Measurements from ENCODE around the gene CBARP. TPM values are rescaled to one million over a fixed set of nuclear protein-coding genes. Genes with fewer than 3 reads are reported as not detected.

CBARP gene
- total RNA-seq, 2 donors from 2014 or later: not detected

DNA sequence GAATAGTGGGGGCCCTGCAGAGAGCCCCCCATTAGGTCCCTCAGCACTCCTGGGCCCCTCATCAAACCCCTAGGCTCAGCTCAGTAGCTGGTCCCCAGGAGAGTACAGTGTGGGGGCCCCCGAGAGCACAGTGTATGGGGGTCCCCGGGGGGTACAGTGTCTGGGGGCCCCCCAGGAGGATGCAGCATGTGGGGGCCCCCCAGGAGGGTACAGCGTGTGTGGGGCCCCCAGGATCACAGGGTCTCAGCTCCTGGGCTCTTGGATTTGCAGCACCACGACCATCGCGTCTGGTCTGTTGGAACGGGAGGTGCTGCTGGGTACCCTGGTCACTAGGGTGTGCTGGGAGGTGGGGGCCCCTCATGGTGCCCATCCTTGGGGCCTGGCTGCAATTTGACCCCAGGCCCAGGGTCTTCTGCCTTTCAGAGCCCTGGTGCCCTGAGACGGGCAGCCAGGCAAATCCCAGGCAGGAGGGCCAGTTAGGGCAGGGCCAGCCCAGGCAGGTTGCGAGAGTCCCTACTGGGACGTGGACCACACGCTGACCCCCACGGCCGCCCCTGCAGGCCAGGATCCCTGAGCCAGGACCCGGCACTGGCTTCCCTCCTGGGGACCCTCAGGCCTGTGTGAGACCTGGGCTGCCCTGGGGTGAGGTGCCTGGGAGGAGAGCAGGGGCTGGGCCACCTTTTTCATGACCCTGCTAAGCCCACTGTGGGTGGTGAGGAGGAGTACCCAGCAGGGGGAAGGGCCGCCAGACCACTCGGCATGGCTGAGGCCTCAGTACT is 13.6 kb downstream of the CBARP start:
- DNase-seq (no peak), ATAC-seq (no peak)
- H3K27me3 Mint-ChIP-seq: no peaks in the 10 kb centered on the region
- H3K27ac Mint-ChIP-seq: no peak overlapping the region
- no peak overlapping the region for H3K4me3 Mint-ChIP-seq
- no peaks in the 10 kb centered on the region for H3K4me1 Mint-ChIP-seq
- no peaks in the 10 kb centered on the region for H3K36me3 Mint-ChIP-seq (ENCODE audit: low read depth)
- H3K9me3 ChIP-seq (ENCODE audit: control insufficient read depth, low read length, poor library complexity, severe bottlenecking): no peaks in the 10 kb centered on the region

- H3K4me3 Mint-ChIP-seq: no peak overlapping the region
These were observed 14.6 kb downstream of the CBARP start for GRCh38 chr19:1223018-1223855.

GRCh38 chr19:1222394-1222793 is 15.4 kb downstream of the CBARP start:
- ATAC-seq (no peak), DNase-seq (no peak)
- Mint-ChIP-seq H3K36me3 (ENCODE audit: low read depth) (no peaks in the 10 kb centered on the region), H3K27me3 (no peaks in the 10 kb centered on the region), H3K4me1 (no peaks in the 10 kb centered on the region), H3K4me3 (no peak overlapping the region), H3K27ac (no peak overlapping the region)
- no peaks in the 10 kb centered on the region for H3K9me3 ChIP-seq (ENCODE audit: control insufficient read depth, low read length, poor library complexity, severe bottlenecking)

More at GRCh38 chr19:1223018-1223855, 14.6 kb downstream of the CBARP start:
- Mint-ChIP-seq H3K36me3 (ENCODE audit: low read depth) (no peaks in the 10 kb centered on the region), H3K4me1 (no peaks in the 10 kb centered on the region), H3K27ac (no peak overlapping the region), H3K27me3 (no peaks in the 10 kb centered on the region)
- DNase-seq (no peak), ATAC-seq (peak; percentile 41)
- no peaks in the 10 kb centered on the region for H3K9me3 ChIP-seq (ENCODE audit: control insufficient read depth, low read length, poor library complexity, severe bottlenecking)

DNA sequence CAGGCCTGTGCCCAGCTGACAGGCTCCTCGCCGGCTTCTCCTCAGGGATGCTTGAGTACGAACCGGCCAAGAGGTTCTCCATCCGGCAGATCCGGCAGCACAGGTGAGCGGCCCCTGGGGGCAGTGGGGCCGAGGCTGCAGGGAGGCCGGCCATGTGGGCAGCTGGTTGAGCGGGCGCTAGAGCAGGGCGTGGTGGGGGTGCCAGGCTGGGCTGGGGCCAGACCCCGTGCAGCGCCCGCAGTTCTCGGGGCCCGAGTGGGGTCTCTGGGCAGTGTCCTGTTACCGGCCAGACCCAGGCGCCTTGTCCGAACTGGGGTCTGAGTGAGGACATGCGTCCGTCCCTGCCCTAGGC is 15.9 kb downstream of the CBARP start:
- Mint-ChIP-seq H3K27ac (no peak overlapping the region), H3K4me3 (no peak overlapping the region), H3K4me1 (no peaks in the 10 kb centered on the region), H3K27me3 (no peaks in the 10 kb centered on the region), H3K36me3 (ENCODE audit: low read depth) (no peaks in the 10 kb centered on the region)
- no peaks in the 10 kb centered on the region for H3K9me3 ChIP-seq (ENCODE audit: control insufficient read depth, low read length, poor library complexity, severe bottlenecking)
- DNase-seq (no peak), ATAC-seq (no peak)

GRCh38 chr19:1220976-1221903 is 16.6 kb downstream of the CBARP start:
- Mint-ChIP-seq H3K4me3 (no peak overlapping the region), H3K4me1 (no peaks in the 10 kb centered on the region), H3K27ac (no peak overlapping the region), H3K27me3 (no peaks in the 10 kb centered on the region), H3K36me3 (ENCODE audit: low read depth) (no peaks in the 10 kb centered on the region)
- DNase-seq (no peak), ATAC-seq (no peak)
- no peaks in the 10 kb centered on the region for H3K9me3 ChIP-seq (ENCODE audit: control insufficient read depth, low read length, poor library complexity, severe bottlenecking)

DNA sequence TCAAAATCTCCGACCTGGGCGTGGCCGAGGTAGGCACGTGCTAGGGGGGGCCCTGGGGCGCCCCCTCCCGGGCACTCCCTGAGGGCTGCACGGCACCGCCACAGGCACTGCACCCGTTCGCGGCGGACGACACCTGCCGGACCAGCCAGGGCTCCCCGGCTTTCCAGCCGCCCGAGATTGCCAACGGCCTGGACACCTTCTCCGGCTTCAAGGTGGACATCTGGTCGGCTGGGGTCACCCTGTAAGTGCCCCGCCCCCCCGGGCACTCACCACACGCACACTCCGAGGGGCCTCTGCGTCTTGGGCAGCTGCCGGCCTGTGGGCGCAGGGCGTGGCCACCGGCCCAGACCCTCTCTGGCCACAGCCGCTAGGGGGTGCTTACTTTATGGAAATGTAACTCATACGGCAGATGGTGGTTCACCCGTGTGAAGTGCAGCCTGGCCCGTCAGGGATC is 17.3 kb downstream of the CBARP start:
- Mint-ChIP-seq H3K36me3 (ENCODE audit: low read depth) (no peaks in the 10 kb centered on the region), H3K4me1 (no peaks in the 10 kb centered on the region)
- no peak for ATAC-seq

DNA sequence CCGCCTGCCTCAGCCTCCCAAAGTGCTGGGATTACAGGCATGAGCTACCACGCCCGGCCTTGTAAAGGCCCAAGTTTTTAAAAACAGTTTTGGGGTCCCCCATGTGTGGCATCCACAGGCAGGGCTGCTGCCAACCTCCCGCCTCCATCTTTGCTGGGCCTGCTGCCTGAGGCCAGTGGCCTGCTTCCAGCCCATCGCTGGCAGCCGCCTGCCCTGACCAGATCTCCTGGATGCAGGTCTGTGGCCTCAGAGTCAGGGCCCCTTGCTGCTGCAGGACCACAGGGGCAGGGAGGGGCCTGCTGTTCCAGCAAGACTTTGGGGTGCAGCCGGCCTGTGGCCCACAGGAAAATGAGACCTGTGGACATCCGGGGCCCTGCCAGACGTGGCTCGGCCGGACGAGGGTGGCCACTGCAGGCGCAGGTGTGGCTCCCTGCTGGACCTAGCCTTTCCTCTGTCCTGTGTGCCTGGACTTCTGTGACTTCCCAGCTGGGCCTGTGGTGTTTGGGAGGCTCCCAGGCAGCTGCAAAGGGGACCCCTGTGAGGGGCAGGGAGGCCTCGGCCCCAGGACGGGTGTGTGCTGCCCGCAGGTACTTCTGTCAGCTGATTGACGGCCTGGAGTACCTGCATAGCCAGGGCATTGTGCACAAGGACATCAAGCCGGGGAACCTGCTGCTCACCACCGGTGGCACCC is 17.9 kb downstream of the CBARP start:
- Mint-ChIP-seq H3K27ac (no peak overlapping the region), H3K4me1 (no peaks in the 10 kb centered on the region), H3K36me3 (ENCODE audit: low read depth) (no peaks in the 10 kb centered on the region), H3K4me3 (no peak overlapping the region), H3K27me3 (no peaks in the 10 kb centered on the region)
- DNase-seq: no peak
- ATAC-seq: no peak
- H3K9me3 ChIP-seq (ENCODE audit: control insufficient read depth, low read length, poor library complexity, severe bottlenecking): no peaks in the 10 kb centered on the region

More for the DNA sequence above, 17.3 kb downstream of the CBARP start:
- H3K9me3 ChIP-seq (ENCODE audit: control insufficient read depth, low read length, poor library complexity, severe bottlenecking): no peaks in the 10 kb centered on the region
- H3K27ac Mint-ChIP-seq: no peak overlapping the region
- no peak for DNase-seq
- no peaks in the 10 kb centered on the region for H3K27me3 Mint-ChIP-seq
- no peak overlapping the region for H3K4me3 Mint-ChIP-seq

DNA sequence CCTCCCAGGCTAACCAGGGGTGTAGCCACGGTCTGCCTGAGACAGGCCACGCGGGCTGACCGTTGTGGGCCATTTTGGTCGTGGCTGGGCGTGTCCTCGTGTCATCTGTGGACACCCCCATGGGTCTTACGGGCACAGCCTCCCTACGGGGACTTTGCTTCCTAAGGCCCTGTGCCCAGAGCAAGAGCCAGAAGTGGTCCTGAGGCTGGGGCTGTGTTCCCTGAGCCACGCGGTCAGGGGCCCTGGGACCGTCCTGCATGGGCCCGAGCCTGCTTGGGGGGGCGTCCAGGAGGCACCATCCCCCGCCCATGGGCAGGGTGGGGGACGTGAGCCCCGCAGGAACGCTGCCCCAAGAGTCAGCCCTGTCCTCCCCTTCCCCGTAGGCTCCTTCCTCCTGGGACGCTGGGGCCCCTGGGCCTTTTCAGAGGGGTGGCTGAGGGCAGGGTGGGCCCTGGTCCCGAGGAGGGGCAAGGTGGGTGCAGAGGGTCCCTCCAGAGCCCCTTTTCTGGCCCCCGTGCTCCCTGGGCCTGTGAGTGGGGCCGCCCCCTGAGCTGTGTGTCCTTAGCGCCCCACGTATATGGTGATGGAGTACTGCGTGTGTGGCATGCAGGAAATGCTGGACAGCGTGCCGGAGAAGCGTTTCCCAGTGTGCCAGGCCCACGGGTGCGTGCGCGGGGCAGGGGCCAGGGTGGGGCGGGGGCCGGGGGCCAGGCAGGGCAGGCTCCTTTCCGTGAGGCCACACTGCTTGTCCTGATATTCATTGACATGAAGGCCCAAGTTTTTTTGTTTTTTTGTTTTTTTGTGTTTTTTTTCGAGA is 18.8 kb downstream of the CBARP start:
- no peaks in the 10 kb centered on the region for H3K9me3 ChIP-seq (ENCODE audit: control insufficient read depth, low read length, poor library complexity, severe bottlenecking)
- Mint-ChIP-seq H3K36me3 (ENCODE audit: low read depth) (no peaks in the 10 kb centered on the region), H3K4me3 (no peak overlapping the region), H3K4me1 (peaks cover 4% of the 10 kb centered on the region), H3K27me3 (no peaks in the 10 kb centered on the region), H3K27ac (no peak overlapping the region)
- no peak for DNase-seq
- ATAC-seq: no peak

DNA sequence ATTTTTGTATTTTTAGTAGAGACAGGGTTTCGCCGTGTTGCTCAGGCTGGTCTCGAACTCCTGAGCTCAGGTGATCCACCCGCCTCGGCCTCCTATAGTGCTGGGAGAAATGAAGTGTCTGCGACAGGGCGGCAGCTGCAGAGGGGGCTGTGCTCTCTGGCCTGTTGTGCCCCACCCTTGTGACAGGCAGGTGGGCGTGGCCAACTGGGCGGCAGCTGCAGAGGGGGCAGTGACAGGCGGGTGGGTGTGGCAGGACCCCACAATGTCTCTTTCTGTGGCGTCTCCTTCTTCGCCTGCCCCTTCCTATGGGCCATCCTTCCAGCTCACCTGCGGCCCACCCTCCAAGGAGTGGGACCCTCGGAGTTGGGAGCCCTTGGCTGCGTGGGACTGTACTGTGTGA is 20.4 kb downstream of the CBARP start:
- peaks cover 13% of the 10 kb centered on the region for H3K4me1 Mint-ChIP-seq
- H3K4me3 Mint-ChIP-seq: no peak overlapping the region
- DNase-seq (no peak), ATAC-seq (no peak)
- H3K36me3 Mint-ChIP-seq (ENCODE audit: low read depth): peaks cover 2% of the 10 kb centered on the region
- no peaks in the 10 kb centered on the region for H3K9me3 ChIP-seq (ENCODE audit: control insufficient read depth, low read length, poor library complexity, severe bottlenecking)
- peak overlapping the region; percentile 41 for H3K27ac Mint-ChIP-seq
- H3K27me3 Mint-ChIP-seq: no peaks in the 10 kb centered on the region

DNA sequence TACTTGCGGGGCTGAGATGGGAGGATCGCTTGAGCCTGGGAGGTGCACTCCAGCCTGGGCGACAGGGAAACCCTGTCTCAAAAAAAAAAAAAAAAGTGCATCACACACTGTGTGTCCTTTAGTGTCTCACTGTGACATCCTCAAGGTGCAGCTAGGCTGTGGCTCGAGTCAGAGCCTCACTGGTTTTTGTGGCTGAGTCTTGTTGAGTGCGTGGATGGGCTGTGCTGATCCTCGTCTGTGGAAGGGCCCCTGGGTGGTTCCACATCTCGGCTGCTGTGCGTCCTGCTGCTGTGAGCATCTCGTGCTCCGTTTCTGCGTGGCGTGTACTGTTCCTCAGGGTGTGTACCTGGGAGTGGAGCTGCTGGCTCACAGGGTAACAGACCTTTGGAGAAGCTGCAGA is 21.0 kb downstream of the CBARP start:
- H3K4me1 Mint-ChIP-seq: peaks cover 13% of the 10 kb centered on the region
- peaks cover 2% of the 10 kb centered on the region for H3K36me3 Mint-ChIP-seq (ENCODE audit: low read depth)
- H3K27me3 Mint-ChIP-seq: no peaks in the 10 kb centered on the region
- ATAC-seq (no peak), DNase-seq (no peak)
- H3K27ac Mint-ChIP-seq: no peak overlapping the region
- H3K4me3 Mint-ChIP-seq: no peak overlapping the region
- no peaks in the 10 kb centered on the region for H3K9me3 ChIP-seq (ENCODE audit: control insufficient read depth, low read length, poor library complexity, severe bottlenecking)

GRCh38 chr19:1214862-1215731 is 22.7 kb downstream of the CBARP start:
- Mint-ChIP-seq H3K27ac (no peak overlapping the region), H3K4me1 (peaks cover 16% of the 10 kb centered on the region), H3K4me3 (no peak overlapping the region), H3K36me3 (ENCODE audit: low read depth) (peaks cover 2% of the 10 kb centered on the region), H3K27me3 (no peaks in the 10 kb centered on the region)
- ATAC-seq: no peak
- H3K9me3 ChIP-seq (ENCODE audit: control insufficient read depth, low read length, poor library complexity, severe bottlenecking): no peaks in the 10 kb centered on the region
- no peak for DNase-seq

All from T-helper 17 cell (primary cell).